Frontal cortex (tissue), 4 donors: Measurements from ENCODE around the gene FOXL3. TPM values are rescaled to one million over a fixed set of nuclear protein-coding genes. Genes with fewer than 3 reads are reported as not detected.

Experiments
- DNase-seq, 2 donors: peaks; one replicate each; pipeline ENCODE4 v3.0.0; 2012; ENCODE audit warnings: low spot score in 2 of 2
- FAIRE-seq: peaks from 2 replicates; lab custom pipeline; 2012; peaks lifted over from hg19 to GRCh38; lab: Jason Lieb, UNC
- total RNA-seq: library from RNA; depleted of rRNA; stranded (reverse); fragments of >200 nt; gene quantifications from one replicate; pipeline ENCODE4 v1.2.3, GENCODE V29; 2014
- donor health status: control.
- donor health status: control.
- donor health status: control.

FOXL3 gene
- total RNA-seq, 1 donor from 2014 or later, result not detected

GRCh38 chr7:265998-266850 lies 23.7 kb upstream of the FOXL3 start:
- FAIRE-seq (no peak), DNase-seq (peak in 1 of 2 donors; percentile 13)

- no peak for FAIRE-seq
- no peak for DNase-seq
These were observed 22.8 kb upstream of the FOXL3 start for GRCh38 chr7:266851-267840.

GRCh38 chr7:268991-269390 lies 21.0 kb upstream of the FOXL3 start:
- DNase-seq (no peak), FAIRE-seq (no peak)

- DNase-seq (no peak), FAIRE-seq (no peak)
These were observed 20.2 kb upstream of the FOXL3 start for GRCh38 chr7:269721-270120.

GRCh38 chr7:270351-270983 lies 19.5 kb upstream of the FOXL3 start:
- no peak for DNase-seq
- FAIRE-seq, result no peak

GRCh38 chr7:271266-272107 lies 18.5 kb upstream of the FOXL3 start:
- DNase-seq (no peak), FAIRE-seq (no peak)

- DNase-seq, result no peak
- no peak for FAIRE-seq
These were observed 17.8 kb upstream of the FOXL3 start for GRCh38 chr7:272108-272615.

- DNase-seq, result no peak
- FAIRE-seq, result no peak
These were observed 17.3 kb upstream of the FOXL3 start for GRCh38 chr7:272631-273030.

GRCh38 chr7:273327-273726 lies 16.6 kb upstream of the FOXL3 start:
- no peak for FAIRE-seq
- no peak for DNase-seq

GRCh38 chr7:274266-274665 lies 15.7 kb upstream of the FOXL3 start:
- no peak for DNase-seq
- no peak for FAIRE-seq

GRCh38 chr7:276230-276835 lies 13.6 kb upstream of the FOXL3 start:
- no peak for DNase-seq
- FAIRE-seq, result no peak

- DNase-seq (no peak), FAIRE-seq (no peak)
These were observed 12.7 kb upstream of the FOXL3 start for GRCh38 chr7:277228-277627.

GRCh38 chr7:278081-278480 lies 11.9 kb upstream of the FOXL3 start:
- DNase-seq, result no peak
- FAIRE-seq, result no peak

GRCh38 chr7:279821-280220 lies 10.1 kb upstream of the FOXL3 start:
- FAIRE-seq (no peak), DNase-seq (no peak)

GRCh38 chr7:280461-280860 lies 9.5 kb upstream of the FOXL3 start:
- FAIRE-seq (no peak), DNase-seq (no peak)

GRCh38 chr7:281637-282036 lies 8.3 kb upstream of the FOXL3 start:
- no peak for FAIRE-seq
- DNase-seq, result no peak

GRCh38 chr7:282621-283020 lies 7.3 kb upstream of the FOXL3 start:
- FAIRE-seq (no peak), DNase-seq (no peak)

- FAIRE-seq (no peak), DNase-seq (no peak)
These were observed 4.9 kb upstream of the FOXL3 start for GRCh38 chr7:284762-285722.
